ENCODE data around the gene GGCX.
"Not testable (repeated sequence)": the region's sequence is repeated elsewhere in the genome, so short reads cannot be mapped to it uniquely, and the experiment has no call there.

The GGCX gene

DNA sequence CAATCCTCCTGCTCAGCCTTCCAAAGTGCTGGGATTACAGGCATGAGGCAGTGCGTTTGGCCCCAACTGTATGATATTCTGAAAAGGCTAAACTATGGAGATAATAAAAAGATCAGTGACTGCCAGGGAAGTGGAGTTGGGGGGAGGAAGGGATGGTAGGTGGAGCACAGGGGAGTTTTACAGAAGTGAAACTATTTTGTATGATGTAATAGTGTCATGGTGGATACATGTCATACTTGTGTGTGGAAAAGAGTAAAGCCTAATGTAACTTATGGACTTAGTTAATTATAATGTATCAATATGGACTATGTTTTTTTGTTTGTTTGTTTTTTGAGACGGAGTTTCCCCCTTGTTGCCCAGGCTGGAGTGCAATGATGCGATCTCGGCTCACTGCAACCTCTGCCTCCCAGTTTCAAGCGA is 2.9 kb upstream of the GGCX start:
- no peak for DNase-seq

DNA sequence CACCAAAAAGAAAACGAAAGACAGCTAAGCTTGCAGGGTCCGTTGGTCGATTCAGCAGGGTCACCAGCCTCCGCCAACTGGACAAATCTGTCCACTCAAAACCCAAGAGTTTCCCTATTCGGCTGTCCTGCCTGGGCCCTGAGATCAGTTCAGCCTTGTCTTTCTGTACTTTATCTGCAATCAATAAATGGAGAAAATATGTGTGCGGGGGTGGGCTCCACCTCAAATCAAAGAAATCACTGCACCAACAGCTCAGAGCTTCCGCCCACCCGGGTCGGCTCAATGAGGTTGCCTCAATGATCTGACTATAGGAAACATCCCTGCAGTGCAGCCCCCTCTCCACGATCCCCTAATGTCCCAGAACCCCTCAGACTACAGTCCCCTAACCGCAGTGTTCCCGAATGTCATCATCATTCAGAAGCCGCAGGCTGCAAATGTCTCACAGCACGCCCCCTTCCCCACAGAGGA is 447 bp downstream of the GGCX start:
- no peak for DNase-seq

DNA sequence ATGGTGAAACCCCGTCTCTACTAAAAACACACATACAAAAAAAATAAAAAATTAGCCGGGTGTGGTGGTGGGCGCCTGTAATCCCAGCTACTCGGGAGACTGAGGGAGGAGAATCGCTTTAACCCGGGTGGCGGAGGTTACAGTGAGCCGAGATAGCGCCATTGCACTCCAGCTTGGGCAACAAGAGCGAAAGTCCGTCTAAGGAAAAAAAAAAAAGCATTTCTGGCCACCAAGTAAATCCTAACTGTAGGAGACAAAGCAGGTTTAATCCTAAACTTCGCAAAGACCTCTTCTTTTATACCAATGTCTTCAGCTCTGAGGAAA is 928 bp downstream of the GGCX start:
- DNase-seq, result not testable (repeated sequence)

- DNase-seq, result no peak
Observed at GRCh38 chr2:85558160-85558559, 3.1 kb downstream of the GGCX start.

GRCh38 chr2:85557130-85557529 is 4.2 kb downstream of the GGCX start:
- no peak for DNase-seq

DNA sequence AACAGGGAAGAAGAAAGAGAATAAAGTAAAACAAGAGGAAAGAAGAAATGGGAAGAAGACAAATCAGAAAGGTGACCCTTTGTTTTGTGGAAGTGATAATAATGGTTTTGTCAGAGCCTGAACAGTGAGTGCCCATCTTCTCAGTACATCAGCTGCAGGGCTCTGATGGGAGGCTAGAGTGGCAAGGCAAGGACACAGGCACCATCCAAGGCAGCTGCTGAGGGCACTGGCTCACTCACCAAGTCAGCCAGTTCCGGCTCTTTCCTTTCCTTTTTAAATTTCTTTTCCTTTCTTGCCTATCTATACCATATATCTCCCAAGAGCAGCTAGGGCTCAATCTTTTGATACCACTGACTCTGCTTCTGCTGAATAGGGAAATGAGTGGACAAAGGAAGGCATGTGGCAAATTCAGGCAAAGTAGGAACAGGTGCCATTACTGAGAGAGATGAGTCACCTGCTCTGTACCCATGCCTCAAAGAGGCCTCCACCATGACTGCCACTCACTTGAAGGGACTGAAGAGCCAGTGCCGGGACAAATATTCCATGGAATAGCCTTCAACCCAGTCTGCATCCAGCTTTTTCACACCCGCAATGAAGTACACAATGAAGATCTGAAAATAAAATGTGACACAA is 6.2 kb downstream of the GGCX start:
- no peak for DNase-seq

- no peak for DNase-seq
Observed at GRCh38 chr2:85553184-85553583, 8.1 kb downstream of the GGCX start.

DNA sequence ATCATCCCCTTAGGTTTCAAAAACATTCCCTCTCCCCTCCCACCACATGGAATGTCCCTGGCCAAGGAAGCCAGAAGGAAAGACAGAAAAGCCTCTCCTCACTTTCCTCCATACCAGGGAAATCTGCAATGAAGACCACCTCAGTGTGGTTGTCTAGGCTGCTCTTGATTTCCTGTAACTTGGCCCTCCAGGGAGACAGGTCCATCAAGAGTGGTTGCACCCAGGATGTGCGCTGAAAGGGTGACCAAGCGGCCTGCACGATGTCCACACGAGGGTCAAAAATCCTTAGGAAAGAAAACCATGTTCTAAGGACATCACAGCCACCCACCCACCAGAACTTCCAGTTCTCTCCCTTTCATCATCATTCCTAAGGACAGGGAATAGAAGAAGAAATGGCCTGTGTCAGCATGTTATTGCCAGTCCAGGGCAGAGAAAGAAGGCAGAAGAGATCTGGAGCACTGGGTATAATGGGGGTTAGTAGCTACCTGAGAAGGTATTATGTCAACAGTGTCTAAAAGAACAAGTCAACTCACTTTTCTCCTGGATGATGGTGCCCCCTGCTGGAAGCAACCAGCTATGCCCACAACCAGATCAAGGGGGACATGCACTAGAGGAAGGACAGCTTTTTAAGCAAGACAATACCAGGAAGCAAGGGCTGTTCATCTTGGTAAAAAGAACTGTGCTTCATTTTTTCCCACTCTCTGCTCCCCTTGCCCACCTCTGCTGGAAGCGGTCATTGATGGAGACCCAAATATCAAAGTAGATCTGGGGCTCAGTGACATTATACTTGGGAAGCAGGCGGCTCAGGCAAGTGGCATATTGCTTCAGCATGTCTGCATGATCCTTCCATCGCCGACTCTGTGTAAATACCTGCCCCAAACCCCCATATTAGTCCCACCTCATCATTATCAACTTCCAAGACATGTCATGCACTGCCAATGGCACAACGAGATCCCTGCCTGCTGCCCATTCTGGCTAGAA is 9.3 kb downstream of the GGCX start:
- DNase-seq, result peak; percentile 70

GRCh38 chr2:85550486-85550885 is 10.8 kb downstream of the GGCX start:
- no peak for DNase-seq

DNA sequence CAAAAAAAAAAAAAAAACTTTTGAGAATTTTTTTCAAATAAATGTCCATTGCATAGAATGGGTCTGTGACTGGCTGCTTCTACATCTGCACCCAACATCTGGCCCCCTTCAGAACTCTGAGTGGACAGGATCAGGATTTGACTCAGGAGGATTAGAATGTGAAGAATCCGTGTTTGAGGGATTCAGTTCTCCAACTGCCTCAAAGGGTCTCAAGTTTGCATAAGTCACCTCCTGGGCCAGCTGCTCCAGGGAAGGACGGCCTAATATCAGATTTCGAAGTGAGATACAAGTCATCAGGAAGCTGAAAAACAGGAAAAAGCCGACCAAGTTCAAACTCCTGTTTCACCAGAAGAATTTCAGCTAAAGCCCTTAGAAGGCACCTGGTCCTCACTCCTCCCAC is 11.5 kb downstream of the GGCX start:
- DNase-seq, result peak; percentile 95

- DNase-seq, result no peak
Observed at GRCh38 chr2:85549095-85549494, 12.2 kb downstream of the GGCX start.

- no peak for DNase-seq
Observed at GRCh38 chr2:85548608-85548900, 12.7 kb downstream of the GGCX start.

DNA sequence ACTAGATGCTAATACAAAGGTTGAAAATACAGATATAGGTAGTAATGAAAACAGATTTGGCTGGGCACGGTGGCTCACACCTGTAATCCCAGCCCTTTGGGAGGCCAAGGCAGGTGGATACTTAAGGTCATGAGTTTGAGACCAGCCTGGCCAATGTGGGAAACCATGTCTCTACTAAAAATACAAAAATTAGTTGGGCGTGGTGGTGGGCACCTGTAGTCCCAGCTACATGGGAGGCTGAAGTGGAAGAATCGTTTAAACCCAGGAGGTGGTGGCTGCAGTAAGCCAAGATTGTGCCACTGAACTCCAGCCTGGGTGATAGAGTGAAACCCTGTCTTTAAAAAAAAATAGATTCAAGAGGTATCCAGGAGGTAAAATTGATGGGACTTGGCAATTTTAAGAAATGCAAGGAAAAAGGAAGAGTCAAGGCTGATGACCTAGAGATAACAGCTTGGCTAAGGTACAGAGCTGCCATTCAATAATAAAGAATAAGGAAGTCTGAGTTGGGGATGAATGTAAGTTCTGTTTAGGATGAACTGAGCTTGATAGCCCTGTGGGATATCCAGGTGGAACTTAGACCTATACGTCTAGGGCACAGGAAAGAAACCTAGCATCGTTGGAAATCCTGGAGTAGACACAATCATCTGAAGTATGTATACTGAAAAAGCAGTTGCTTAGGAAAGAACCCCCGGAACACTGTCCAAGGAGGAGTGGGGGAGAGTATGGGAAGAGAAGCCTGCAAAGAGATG is 13.3 kb downstream of the GGCX start:
- DNase-seq, result no peak

DNA sequence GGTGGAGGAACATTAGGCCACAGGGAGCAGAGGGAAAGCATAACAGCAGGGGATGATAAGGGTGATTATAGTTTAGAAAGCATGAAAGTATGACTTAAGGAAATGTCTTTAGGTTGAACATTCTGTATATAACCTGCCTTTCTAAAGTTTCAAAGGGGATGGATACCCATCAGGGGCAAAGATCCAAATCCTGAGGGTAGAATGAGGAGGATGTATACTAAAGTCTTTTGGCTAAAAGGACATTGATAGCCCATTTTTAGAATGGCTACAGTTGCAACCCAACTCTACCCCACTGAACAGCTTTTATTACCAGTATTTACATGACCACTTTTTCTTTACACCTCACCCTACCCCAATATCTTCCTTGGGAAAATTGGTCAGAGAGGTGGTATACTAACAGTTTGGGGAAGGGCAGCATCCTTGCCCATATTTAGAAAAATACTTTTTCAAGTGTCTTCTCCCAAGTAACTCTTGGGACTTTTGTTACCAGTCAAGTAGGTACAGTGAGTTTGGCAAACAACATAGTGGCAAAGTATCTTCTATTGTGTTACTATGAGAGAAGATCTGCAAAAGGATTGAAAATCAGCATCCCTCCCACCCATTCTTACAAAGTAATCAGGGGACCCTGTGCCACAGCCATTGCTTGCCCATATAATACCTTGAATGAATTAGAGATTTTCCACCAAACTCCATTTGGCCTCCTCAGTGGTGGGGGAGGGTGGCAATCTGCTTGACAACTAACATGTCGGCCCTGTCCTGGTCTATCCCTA is 14.0 kb downstream of the GGCX start:
- peak; percentile 31 for DNase-seq

DNA sequence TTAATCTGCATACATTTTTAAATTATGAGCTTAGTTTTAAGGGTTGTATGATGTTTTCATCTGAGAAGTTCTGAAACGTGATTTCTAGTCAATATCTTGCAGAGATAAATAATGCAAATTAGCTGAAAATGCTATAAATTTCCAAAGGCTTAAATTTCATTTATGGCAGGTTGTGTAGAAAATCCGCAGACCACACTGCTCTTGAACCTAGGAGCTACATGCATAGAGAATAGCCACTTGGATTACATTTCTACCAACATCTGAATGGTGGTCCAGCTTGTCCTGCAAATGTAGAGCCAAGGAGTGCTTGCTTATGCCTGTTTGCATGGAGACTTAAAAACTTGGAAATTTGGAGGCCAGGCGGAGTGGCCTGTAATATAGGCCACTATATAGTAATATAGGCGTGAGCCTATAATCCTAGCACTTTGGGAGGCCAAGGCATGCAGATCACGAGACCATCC is 15.5 kb downstream of the GGCX start:
- DNase-seq, result peak; percentile 36

DNA sequence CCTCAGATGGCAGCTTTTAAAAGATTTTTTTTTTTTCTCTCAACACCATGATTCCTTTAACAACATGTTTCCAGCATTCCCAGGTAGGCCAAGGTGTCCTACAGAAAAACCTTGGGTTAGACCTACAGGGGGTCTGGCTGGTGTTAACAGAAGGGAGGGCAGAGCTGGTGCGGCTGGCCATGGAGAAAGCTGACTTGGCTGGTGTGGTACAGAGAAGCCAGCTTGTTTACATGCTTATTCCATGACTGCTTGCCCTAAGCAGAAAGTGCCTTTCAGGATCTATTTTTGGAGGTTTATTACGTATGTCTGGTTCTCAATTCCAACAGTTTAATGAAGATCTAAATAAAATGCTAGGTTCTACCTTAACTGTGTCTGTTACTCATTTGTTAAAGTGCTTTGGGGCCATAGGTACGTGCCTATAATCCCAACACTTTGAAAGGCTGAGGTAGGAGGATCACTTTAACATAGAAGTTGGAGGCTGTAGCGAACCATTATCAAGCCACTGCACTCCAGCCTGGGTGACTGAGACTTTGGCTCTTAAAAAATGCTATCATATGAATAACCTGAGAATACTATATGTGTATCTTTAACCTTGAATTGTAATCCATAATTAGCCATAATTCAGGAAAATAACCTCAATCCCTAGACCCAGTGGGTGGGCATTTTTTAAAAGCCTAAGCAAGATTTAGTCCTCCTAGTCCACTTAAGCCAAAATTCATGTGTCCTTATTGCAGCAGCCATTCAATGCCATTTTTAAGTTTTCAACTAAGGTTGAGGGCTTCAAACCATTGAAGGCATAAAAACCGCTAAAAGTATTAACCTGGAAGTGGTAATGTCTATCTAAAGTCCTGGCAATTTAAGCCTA is 16.1 kb downstream of the GGCX start:
- not testable (repeated sequence) for DNase-seq

GRCh38 chr2:85544254-85544691 is 17.0 kb downstream of the GGCX start:
- DNase-seq, result not testable (repeated sequence)

- DNase-seq, result no peak
Observed at GRCh38 chr2:85542777-85543176, 18.5 kb downstream of the GGCX start.

GRCh38 chr2:85541753-85542457 is 19.4 kb downstream of the GGCX start:
- no peak for DNase-seq

- no peak for DNase-seq
Observed at GRCh38 chr2:85541262-85541661, 20.0 kb downstream of the GGCX start.

DNA sequence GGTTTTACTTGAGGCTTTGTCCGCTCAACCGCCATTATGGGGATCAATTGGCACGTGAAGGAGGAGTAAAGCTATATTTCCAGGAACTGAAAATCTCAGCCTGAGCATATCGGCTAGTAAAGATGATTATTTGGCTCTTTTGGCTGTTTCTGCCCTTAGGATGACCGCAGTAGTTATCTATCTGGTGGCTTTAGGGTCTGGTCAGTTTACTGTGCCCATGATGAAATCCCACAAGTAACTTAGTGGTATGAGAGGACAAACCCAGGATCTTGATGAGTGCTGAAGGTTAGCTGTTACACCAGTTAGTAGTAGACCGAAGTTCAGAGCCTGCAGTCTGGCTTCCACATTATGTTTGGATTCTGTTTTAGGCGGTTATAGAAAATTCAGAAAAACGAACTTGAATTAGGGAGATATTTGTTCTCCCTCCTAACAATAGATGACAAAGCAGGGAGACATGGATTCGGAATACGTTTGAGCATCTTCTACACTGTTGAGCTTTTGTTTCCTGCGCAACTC is 21.1 kb downstream of the GGCX start:
- no peak for DNase-seq

All from EL (cell line).